Natural killer cell treated with Interleukin-12 subunit alpha and Interleukin-12 subunit beta and Interleukin-15 and Interleukin-18, amount 100 ng/mL, for 72 hours (primary cell): Measurements from ENCODE around the gene BCKDK. TPM values are rescaled to one million over a fixed set of nuclear protein-coding genes. Genes with fewer than 3 reads are reported as not detected.
"Not testable (repeated sequence)": the region's sequence is repeated elsewhere in the genome, so short reads cannot be mapped to it uniquely, and the experiment has no call there.

Source experiments
- ATAC-seq, 2 donors: fragments of 150-1000 bp; cut with Tn5 transposase in 1 of 2; sonication (Bioruptor Pico), chemical (Tn5 transposase) in 1 of 2; 2 replicates each; pipeline ENCODE4 v1.10.0; 2021
- DNase-seq: peaks from one replicate; pipeline ENCODE4 v3.0.0; 2022; ENCODE audit warnings: low spot score
- H3K27ac Mint-ChIP-seq, 2 donors: 1 replicate in 1 of 2; 2 replicates in 1 of 2; pipeline ENCODE4 v1.8.0; 2022; ENCODE audit warnings: mixed read lengths in 2 of 2, mild to moderate bottlenecking in 1 of 2, moderate library complexity in 1 of 2
- H3K27me3 Mint-ChIP-seq, 2 donors: 1 replicate in 1 of 2; 2 replicates in 1 of 2; pipeline ENCODE4 v1.8.0; 2022; ENCODE audit warnings: mixed read lengths in 2 of 2
- H3K36me3 Mint-ChIP-seq: one replicate; pipeline ENCODE4 v1.8.0; 2022; ENCODE audit warnings: mixed read lengths
- H3K4me1 Mint-ChIP-seq, 2 donors: 1 replicate in 1 of 2; 2 replicates in 1 of 2; pipeline ENCODE4 v1.8.0; 2022; ENCODE audit warnings: low read depth in 2 of 2, mixed read lengths in 2 of 2, mild to moderate bottlenecking in 1 of 2
- H3K4me3 Mint-ChIP-seq: one replicate; pipeline ENCODE4 v1.8.0; 2022; ENCODE audit warnings: mixed read lengths
- H3K9me3 Mint-ChIP-seq: 2 replicates; pipeline ENCODE4 v1.8.0; 2022; ENCODE audit warnings: mixed read lengths
- total RNA-seq, 2 donors: library from RNA; stranded (reverse); gene quantifications; one replicate each; pipeline ENCODE4 v1.2.3, GENCODE V29; 2022

BCKDK gene
- total RNA-seq, 2 donors from 2014 or later = 42.7 to 43.1 TPM

DNA sequence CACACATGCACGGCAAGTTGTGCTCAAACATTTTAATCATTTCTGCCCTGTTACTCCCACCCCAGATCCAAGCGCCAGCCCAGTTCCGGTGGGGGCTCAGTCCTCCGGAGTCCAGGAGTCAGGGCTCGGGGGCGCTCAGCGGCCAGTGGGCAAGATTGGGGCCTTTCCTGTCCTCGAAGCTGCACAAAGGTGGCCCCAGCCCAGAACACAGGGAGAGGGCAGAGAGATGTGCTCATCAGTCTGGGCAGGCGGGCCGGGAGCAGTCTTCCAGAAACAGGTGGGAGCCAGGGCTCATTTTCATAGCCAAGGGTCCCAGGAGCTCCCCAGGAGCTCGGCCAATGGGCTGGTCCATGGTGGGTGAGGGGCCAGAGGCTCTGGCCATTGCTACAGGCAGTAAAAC, 23.2 kb downstream of the BCKDK start:
- no peak overlapping the region for H3K27ac Mint-ChIP-seq
- no peaks in the 10 kb centered on the region for H3K9me3 Mint-ChIP-seq
- H3K4me3 Mint-ChIP-seq = no peak overlapping the region
- no peak for DNase-seq
- H3K4me1 Mint-ChIP-seq = peaks cover 0 to 10% of the 10 kb centered on the region in 2 donors
- H3K36me3 Mint-ChIP-seq = no peaks in the 10 kb centered on the region
- ATAC-seq = no peak
- no peaks in the 10 kb centered on the region for H3K27me3 Mint-ChIP-seq

- ATAC-seq (no peak), DNase-seq (no peak)
- no peak overlapping the region for H3K4me3 Mint-ChIP-seq
- no peaks in the 10 kb centered on the region for H3K9me3 Mint-ChIP-seq
- no peaks in the 10 kb centered on the region for H3K36me3 Mint-ChIP-seq
- H3K27ac Mint-ChIP-seq = no peak overlapping the region
- no peaks in the 10 kb centered on the region for H3K27me3 Mint-ChIP-seq
- peaks cover 0 to 10% of the 10 kb centered on the region in 2 donors for H3K4me1 Mint-ChIP-seq
These were observed 23.7 kb downstream of the BCKDK start for GRCh38 chr16:31131841-31132271.

- H3K9me3 Mint-ChIP-seq = no peaks in the 10 kb centered on the region
- H3K4me1 Mint-ChIP-seq = peaks cover 0 to 10% of the 10 kb centered on the region in 2 donors
- no peaks in the 10 kb centered on the region for H3K27me3 Mint-ChIP-seq
- no peak overlapping the region for H3K27ac Mint-ChIP-seq
- DNase-seq = no peak
- ATAC-seq = no peak
- H3K4me3 Mint-ChIP-seq = no peak overlapping the region
- H3K36me3 Mint-ChIP-seq = no peaks in the 10 kb centered on the region
These were observed 24.3 kb downstream of the BCKDK start for GRCh38 chr16:31132303-31132979.

DNA sequence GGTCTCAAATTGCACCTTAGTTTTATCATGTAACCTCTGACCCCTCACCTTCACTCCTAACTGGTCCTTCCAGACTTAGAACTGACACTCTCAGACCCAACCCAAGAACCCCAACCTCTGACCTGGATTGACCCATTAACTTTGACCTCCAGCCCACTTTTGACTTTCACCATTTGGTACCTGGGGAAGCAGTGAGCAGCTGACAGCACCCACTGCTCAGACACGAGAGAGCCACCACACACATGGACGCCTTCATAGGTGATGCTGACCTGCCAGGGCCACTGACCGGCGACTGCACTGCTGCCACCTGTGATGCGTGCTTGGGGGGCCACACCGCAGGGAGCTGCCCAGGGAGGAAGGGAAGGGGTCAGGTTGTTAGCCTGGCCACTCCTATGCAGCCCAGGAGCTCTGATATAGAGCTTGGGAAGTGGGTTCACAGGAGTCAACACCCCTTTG, 24.9 kb downstream of the BCKDK start:
- no peak for DNase-seq
- Mint-ChIP-seq H3K27me3 (no peaks in the 10 kb centered on the region), H3K4me3 (no peak overlapping the region), H3K4me1 (peaks cover 0 to 7% of the 10 kb centered on the region in 2 donors), H3K9me3 (no peaks in the 10 kb centered on the region), H3K27ac (no peak overlapping the region), H3K36me3 (no peaks in the 10 kb centered on the region)
- no peak for ATAC-seq

DNA sequence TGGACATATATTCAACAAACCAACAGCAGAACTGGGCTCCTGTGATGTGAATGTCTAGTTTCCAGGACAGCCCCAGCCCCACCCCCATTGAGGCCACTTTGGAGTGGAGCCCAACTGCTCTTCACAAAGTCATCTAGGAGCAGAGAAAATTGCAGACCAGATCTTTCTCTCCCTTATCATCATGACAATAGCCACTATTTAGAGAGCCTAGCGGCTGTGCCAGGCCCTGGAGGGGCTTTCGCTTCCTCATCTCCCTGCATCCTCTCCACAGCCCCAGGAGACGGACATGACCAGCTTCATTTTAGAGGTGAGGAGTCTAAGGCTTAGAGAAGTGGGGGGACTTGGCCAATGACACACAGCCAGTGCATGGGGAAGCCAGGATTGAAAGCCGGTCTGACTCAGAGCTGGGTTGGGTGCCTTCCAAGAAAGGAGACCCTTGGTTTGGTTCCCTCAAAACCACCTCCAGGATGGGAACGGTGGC, 25.9 kb downstream of the BCKDK start:
- no peaks in the 10 kb centered on the region for H3K4me1 Mint-ChIP-seq
- ATAC-seq (no peak), DNase-seq (no peak)
- no peak overlapping the region for H3K27ac Mint-ChIP-seq
- H3K9me3 Mint-ChIP-seq = no peaks in the 10 kb centered on the region
- no peak overlapping the region for H3K4me3 Mint-ChIP-seq
- H3K36me3 Mint-ChIP-seq = no peaks in the 10 kb centered on the region
- H3K27me3 Mint-ChIP-seq = no peaks in the 10 kb centered on the region

DNA sequence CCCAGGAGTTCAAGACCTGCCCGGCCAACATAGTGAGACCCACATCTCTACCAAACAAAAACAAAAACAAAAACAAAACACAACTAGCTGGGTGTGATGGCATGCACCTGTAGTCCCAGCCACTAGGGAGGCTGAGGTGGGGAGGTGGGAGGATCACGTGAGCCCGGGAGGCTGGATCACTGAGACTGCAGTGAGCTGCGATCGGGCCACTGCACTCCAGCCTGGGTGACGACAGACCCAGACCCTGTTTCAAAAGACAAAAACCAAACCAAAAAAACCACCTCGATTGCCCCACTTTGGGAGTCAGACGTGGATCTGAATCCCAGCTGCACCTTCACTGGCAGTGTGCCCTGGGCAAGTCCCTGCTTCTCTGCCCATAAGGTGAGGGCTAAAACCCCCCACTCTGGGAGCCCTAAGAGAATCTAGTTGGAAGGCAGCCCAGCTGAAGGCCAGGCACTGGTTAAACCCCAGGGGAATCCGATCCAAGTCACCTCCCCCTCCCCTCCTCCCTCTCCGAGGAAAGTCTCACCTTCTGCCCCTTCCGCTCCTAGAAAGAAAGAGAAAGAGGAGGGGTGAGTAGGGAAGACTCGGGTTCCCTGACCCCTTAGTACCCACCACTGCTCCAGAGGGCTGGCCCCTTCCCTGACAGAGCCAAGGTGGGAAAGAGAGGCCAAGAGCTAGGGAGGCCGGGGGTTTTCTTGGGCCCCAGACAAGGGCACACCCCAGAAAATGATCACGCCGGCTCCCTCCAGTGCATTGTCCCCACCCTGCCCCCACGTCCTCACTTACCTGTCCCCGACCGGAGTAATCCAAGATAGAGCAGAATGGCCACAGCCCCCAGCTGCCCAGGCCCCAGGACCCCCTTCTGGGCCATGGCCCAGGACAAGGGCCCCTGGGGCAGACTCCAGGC, 26.7 kb downstream of the BCKDK start:
- Mint-ChIP-seq H3K4me3 (no peak overlapping the region), H3K36me3 (no peaks in the 10 kb centered on the region), H3K9me3 (no peaks in the 10 kb centered on the region), H3K4me1 (no peaks in the 10 kb centered on the region), H3K27ac (no peak overlapping the region), H3K27me3 (no peaks in the 10 kb centered on the region)
- ATAC-seq = no peak
- DNase-seq = no peak

DNA sequence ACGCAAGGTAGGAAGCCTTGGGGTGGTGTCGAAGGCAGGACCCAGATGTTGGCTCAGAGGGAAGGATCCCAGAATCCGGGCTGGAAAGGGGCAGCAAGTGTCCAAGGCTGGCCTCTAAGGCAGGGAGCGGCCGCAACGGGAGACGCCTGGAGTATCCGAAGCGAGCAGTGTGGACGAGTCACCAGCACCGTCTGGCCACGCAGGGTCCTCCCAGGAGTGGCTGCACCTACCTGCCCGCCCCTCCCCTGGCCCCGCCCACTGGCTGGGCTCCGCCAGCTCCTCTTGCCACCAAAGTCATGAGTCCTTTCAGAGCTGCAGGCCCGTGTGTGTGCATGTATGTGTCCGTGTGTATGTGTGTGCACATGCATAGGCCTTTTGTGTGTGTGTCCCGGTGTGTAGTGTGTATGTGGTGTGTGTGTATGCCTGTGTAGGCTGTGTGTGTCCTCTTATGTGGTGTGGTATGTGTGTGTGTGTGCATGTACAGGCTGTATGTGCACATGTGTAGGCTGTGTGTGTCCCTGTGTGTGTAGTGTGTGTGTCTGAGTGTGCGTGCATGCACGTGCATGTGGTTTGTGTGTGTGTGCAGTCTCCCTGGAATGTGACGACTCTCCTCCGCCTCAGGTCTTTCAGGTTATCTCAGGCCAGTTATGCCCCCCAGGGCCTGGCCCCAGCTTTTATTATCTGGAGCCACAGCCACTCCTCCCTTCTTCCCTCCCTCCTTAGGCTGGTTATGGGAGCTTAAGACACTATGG, 27.5 kb downstream of the BCKDK start, which contains the start of gene PRSS8:
PRSS8 (minus strand) TSS at position 193 of the 752 bp plus-strand sequence. CDS start 229 bp downstream, outside the sequence.
- H3K4me3 Mint-ChIP-seq = no peak within 1 kb of the TSS
- H3K4me1 Mint-ChIP-seq = no peaks in the 10 kb centered on the region
- H3K9me3 Mint-ChIP-seq = no peaks in the 10 kb centered on the region
- DNase-seq = no peak
- H3K27me3 Mint-ChIP-seq = no peaks in the 10 kb centered on the region
- no peak within 1 kb of the TSS for H3K27ac Mint-ChIP-seq
- no peaks in the 10 kb centered on the region for H3K36me3 Mint-ChIP-seq
- ATAC-seq = no peak

DNA sequence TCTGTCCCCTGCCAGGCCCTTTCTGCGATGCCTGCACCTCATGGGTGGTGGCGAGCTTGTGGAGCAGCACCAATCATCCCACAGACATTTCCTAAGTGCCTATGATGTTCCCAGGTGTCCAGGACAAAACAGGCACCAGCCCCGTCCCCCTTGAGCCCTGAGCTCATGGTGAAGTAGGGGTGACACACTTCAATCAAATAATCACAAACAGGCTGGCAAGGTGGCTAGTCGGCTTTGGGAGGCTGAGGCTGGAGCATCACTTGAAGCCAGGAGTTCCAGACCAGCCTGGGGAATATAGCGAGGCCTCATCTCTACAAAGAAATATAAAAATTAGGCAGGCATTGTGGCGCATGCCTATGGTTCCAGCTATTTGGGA, 28.1 kb downstream of the BCKDK start:
- Mint-ChIP-seq H3K4me1 (no peaks in the 10 kb centered on the region), H3K36me3 (no peaks in the 10 kb centered on the region), H3K27me3 (no peaks in the 10 kb centered on the region), H3K4me3 (no peak overlapping the region), H3K9me3 (no peaks in the 10 kb centered on the region), H3K27ac (no peak overlapping the region)
- no peak for ATAC-seq
- no peak for DNase-seq

GRCh38 chr16:31136822-31137499, 28.8 kb downstream of the BCKDK start:
- not testable (repeated sequence) for H3K4me3 Mint-ChIP-seq, H3K27ac Mint-ChIP-seq, H3K4me1 Mint-ChIP-seq, ATAC-seq, H3K36me3 Mint-ChIP-seq, DNase-seq, H3K27me3 Mint-ChIP-seq, H3K9me3 Mint-ChIP-seq

DNA sequence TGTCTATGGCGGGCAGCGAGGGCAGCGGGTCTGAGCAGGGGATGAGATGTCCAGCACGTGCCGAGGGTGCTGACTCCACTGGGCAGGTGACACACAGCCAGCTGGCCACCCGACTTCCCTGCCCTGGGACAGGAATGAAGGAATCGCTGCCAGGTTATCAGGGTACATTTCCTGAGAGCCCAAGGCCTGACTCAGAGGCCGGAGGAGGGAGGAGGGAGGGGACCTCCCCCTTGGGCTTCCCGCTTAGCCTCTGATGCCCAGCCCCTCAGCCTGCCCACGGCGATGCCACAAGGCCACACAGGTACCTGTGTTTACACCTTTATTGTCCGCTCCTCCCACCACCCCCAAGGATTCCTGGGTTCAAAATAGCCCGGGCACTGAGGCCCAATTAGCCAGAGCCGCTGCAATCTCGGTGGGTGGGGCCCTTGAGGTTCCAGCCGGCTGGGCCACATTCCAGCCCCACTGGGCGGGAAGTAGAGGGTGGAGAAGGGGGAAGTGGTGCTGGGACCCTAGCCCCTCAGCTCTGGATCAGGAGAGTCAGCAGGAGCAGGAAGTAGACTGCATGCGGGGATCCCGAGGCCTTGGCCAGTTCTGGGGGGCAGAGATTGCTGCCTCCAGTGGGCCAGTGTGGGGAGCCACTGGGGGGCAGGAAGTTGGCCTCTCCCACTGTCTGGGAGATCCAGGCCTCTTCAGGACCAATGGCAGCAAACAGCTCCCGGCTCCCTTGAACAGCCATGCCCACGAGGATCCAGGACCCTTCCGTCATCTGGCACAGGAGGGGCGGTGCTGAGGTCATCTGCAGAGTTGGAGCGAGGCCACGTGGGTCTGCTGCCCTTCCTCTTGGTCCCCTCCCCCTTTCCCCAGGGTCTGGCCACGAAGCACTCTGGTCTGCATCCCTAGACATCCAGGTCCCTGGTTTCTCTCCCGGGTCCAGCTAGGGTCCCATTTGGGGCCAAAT, 30.7 kb downstream of the BCKDK start:
- Mint-ChIP-seq H3K4me3 (no peak overlapping the region), H3K4me1 (peaks cover 6 to 10% of the 10 kb centered on the region in 2 donors), H3K36me3 (no peaks in the 10 kb centered on the region), H3K27ac (no peak overlapping the region), H3K9me3 (no peaks in the 10 kb centered on the region), H3K27me3 (no peaks in the 10 kb centered on the region)
- ATAC-seq (no peak), DNase-seq (peak; percentile 44)

GRCh38 chr16:31141071-31141469, 32.9 kb downstream of the BCKDK start:
- H3K4me3 Mint-ChIP-seq, H3K9me3 Mint-ChIP-seq, ATAC-seq, H3K36me3 Mint-ChIP-seq, DNase-seq, H3K27me3 Mint-ChIP-seq: not testable (repeated sequence)
- Mint-ChIP-seq H3K4me1 (peaks cover 9 to 13% of the 10 kb centered on the region in 2 donors), H3K27ac (peak overlapping the region in 1 of 2 donors; percentile 73)

DNA sequence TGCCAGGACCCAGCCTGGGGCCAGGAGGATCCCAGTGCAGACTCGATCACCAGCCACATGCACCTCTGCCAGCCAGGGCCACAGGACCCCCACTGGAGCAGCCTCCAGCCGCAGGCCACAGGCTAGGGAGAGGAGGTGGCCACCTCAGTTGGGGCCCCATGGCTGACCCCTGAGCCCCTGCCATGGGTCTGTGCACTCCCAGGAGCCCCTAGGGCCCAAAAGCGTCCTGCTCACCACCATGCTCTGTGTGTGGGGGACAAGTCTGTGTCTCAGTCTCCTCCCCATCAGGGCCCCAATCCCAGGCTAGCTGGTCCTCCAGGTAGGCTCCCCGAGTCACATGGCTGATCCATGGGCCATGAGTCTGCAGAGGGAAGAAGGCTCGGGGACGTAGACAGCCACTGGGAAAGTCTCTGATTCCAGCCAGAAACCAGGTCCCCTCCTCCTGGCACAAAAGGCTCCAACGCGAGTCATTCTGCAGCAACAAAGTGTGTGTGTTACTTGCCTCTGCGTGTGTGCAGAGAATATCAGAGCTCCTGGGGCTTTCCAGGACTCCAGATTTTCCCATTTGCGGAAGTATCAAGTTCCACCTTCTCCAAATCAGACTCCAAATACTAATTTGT, 33.4 kb downstream of the BCKDK start:
- H3K9me3 Mint-ChIP-seq = no peaks in the 10 kb centered on the region
- H3K4me3 Mint-ChIP-seq = peak overlapping the region; percentile 73
- no peaks in the 10 kb centered on the region for H3K36me3 Mint-ChIP-seq
- ATAC-seq (no peak), DNase-seq (no peak)
- H3K27ac Mint-ChIP-seq = peak overlapping the region; percentile 73 to 86
- peaks cover 9 to 13% of the 10 kb centered on the region in 2 donors for H3K4me1 Mint-ChIP-seq
- H3K27me3 Mint-ChIP-seq = no peaks in the 10 kb centered on the region
